ENCODE results near the gene INPP4B.
A peak's percentile ranks its signal among the peaks of the same experiment; 100 is the strongest.

The INPP4B gene

GRCh38 chr4:142248946-142249345 is 597.2 kb downstream of the INPP4B start:
- ChIA-PET POLR2A (no interaction called here), CTCF (no interaction called here)
- DNase-seq (ENCODE audit: low read depth, low spot score) = peak; percentile 56
- H3K4me3 ChIP-seq (ENCODE audit: low read depth, low read length) = no peak overlapping the region
- no peak for TF ChIP-seq CTCF (IDR thresholded peaks at IDR 0.05; ENCODE audit: insufficient read depth, low read length, missing control alignments)

- H3K4me3 ChIP-seq (ENCODE audit: low read depth, low read length) = no peak overlapping the region
- no peak for DNase-seq (ENCODE audit: low read depth, low spot score)
- no peak for TF ChIP-seq CTCF (IDR thresholded peaks at IDR 0.05; ENCODE audit: insufficient read depth, low read length, missing control alignments)
- ChIA-PET POLR2A (no interaction called here), CTCF (no interaction called here)
Measured at GRCh38 chr4:142243255-142243654, 602.8 kb downstream of the INPP4B start.

GRCh38 chr4:142242156-142242555 is 603.9 kb downstream of the INPP4B start:
- CTCF ChIA-PET = interaction anchor here (1.2 kb wide), 1 partner anchor 15 kb away, joined by 3 read pairs; no protein-coding TSS in a partner anchor
- H3K4me3 ChIP-seq (ENCODE audit: low read depth, low read length) = no peak overlapping the region
- POLR2A ChIA-PET = no interaction called here
- DNase-seq (ENCODE audit: low read depth, low spot score) = no peak
- TF ChIP-seq CTCF (IDR thresholded peaks at IDR 0.05; ENCODE audit: insufficient read depth, low read length, missing control alignments) = no peak

GRCh38 chr4:142238589-142238988 is 607.5 kb downstream of the INPP4B start:
- TF ChIP-seq CTCF (IDR thresholded peaks at IDR 0.05; ENCODE audit: insufficient read depth, low read length, missing control alignments) = no peak
- POLR2A ChIA-PET = no interaction called here
- DNase-seq (ENCODE audit: low read depth, low spot score) = peak; percentile 52
- no peak overlapping the region for H3K4me3 ChIP-seq (ENCODE audit: low read depth, low read length)
- CTCF ChIA-PET = no interaction called here

- H3K4me3 ChIP-seq (ENCODE audit: low read depth, low read length) = no peak overlapping the region
- ChIA-PET POLR2A (no interaction called here), CTCF (interaction anchor here (0.9 kb wide), 1 partner anchor 26 kb away, joined by 3 read pairs; no protein-coding TSS in a partner anchor)
- TF ChIP-seq CTCF (IDR thresholded peaks at IDR 0.05; ENCODE audit: insufficient read depth, low read length, missing control alignments) = no peak
- DNase-seq (ENCODE audit: low read depth, low spot score) = no peak
Measured at GRCh38 chr4:142236268-142236667, 609.8 kb downstream of the INPP4B start.

GRCh38 chr4:142231787-142232186 is 614.3 kb downstream of the INPP4B start:
- POLR2A ChIA-PET = no interaction called here
- CTCF ChIA-PET = no interaction called here
- TF ChIP-seq CTCF (IDR thresholded peaks at IDR 0.05; ENCODE audit: insufficient read depth, low read length, missing control alignments) = no peak
- no peak overlapping the region for H3K4me3 ChIP-seq (ENCODE audit: low read depth, low read length)
- DNase-seq (ENCODE audit: low read depth, low spot score) = no peak

All from AG04449 (cell line).